GM18511 (cell line): ENCODE measurements around the gene NCAN.
"Not testable (repeated sequence)": the region's sequence is repeated elsewhere in the genome, so short reads cannot be mapped to it uniquely, and the experiment has no call there.

ENCODE experiments used
- ATAC-seq: cut with Tn5 transposase; IDR thresholded peaks from one replicate; pipeline ENCODE4 v1.9.1; 2021; ENCODE audit warnings: mild to moderate bottlenecking, moderate library complexity; ENCODE audit not compliant: unreplicated experiment

The NCAN gene

GRCh38 chr19:19211499-19212420, at the start of gene NCAN:
Gene NCAN, plus strand, starts transcription at chr19:19211958. Its CDS starts 4,996 bp downstream, at chr19:19216954.
- ATAC-seq: no peak

GRCh38 chr19:19162495-19162894, 49.3 kb upstream of the NCAN start:
- ATAC-seq: no peak

GRCh38 chr19:19165396-19165795, 46.4 kb upstream of the NCAN start:
- ATAC-seq: no peak

DNA sequence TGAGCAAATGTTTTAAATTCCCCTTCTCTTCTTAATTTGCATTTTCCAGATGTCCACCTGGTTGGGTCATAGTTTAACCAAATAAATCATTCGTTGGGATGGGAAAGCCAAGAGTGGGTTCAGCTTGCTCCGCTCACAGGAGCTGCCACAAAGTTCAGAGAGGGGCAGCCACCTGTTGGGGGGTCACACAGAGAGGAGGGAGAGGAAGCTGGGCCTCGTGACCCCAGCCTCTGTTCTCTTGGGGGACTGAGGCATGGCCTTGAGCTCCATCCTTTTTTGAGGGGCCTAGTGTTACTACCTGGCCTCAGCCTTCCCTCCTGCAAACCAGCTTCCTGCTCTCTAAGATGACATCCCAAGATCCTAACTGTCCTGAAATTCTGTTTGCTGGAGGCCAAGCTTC, 44.1 kb upstream of the NCAN start:
- no peak for ATAC-seq

DNA sequence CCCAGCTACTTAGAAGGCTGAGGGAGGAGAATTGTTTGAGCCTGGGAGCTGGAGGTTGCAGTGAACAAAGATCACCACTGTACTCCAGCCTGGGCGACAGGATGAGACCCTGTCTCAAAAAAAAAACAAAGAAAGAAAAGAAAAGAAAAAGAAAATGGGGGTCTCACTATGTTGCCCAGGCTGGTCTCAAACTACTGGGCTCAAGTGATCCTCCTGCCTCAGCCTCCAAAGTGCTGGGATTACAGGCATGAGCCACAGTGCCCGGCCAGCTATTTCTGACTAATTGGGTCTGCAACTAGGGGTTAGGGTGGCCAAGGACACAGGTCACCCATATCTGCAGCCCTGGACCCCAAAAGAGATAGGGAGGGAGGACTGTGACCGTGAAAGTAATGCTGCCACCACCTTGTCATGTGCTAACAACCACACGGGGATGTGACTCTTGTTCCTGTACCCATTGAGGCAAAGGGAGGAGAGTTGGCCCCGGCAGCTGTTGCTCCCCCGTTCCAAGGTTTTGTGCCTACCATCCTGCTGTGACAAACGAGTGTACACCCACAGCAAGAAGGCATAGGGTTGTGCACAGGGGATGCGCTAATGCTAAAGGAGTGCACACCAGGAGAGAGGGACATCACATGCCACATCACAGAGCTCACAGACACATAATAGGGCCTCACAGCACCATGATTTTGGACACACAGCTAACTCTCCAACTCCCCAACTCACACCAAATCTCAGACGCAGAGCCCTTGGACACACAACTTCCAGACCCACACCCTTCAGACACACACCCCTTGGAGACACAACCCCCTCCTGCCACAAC, 42.3 kb upstream of the NCAN start:
- ATAC-seq: peak; percentile 7

GRCh38 chr19:19170053-19170872, 41.5 kb upstream of the NCAN start, which contains the start of gene MEF2B:
Gene MEF2B, minus strand, starts transcription at chr19:19170263. Its CDS starts 19,528 bp downstream, at chr19:19150735.
- peak; percentile 91 for ATAC-seq

DNA sequence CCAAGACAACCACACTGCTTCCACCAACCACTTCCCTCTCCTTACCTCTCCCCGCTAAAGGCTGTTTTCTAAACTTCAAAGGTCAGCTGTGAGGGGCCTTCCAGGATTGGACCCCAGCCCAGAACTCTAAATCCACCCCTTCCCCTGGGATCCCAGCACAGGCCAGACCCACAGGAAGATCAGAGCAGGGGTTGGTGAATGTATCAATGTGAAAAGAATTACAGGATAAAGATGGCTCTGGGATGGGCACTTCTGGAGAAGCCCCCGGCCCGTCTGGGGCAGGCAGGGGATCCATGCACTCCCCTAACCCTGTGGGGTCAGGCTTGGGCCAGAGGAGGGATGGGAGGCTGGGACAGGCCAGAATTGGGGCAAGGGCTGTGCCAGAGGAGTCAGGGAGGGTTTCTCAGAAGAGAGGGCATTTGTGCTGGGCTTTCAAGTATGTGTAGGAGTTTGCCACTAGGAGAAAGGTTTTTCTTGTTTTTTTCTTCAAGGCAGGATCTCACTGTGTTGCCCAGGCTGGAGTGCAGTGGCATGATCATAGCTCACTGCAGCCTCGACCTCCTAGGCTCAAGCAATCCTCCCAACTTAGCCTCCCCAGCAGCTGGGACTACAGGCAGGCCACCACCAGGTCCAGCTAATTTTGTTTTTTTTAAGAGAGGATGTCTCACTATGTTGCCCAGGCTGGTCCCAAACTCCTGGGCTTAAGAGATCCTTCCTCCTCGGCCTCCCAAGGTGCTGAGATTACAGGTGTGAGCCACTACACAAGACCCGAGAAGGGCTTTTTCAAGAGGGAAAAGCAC, 40.7 kb upstream of the NCAN start:
- ATAC-seq: no peak

GRCh38 chr19:19171821-19172532, 39.8 kb upstream of the NCAN start:
- no peak for ATAC-seq

DNA sequence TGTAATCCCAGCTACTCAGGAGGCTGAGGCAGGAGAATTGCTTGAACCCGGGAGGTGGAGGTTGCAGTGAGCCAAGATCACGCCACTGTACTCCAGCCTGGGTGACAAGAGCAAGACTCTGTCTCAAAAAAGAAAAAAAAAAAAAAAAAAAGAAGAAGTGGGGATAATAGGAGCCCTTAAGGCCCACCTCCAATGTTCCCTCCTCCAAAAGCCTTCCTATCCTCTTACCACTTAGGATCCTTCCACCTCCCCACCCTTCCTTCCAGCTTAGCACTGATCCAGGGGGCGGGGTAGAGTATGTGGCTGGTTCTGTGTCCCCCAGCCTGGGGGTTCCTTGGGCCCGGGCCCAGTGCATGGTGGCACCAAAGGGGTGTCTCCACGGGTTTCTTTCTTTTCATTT, 38.5 kb upstream of the NCAN start:
- ATAC-seq: not testable (repeated sequence)

- no peak for ATAC-seq
Measured at GRCh38 chr19:19176950-19177349, 34.8 kb upstream of the NCAN start.

- no peak for ATAC-seq
Measured at GRCh38 chr19:19179548-19180441, 32.0 kb upstream of the NCAN start.

DNA sequence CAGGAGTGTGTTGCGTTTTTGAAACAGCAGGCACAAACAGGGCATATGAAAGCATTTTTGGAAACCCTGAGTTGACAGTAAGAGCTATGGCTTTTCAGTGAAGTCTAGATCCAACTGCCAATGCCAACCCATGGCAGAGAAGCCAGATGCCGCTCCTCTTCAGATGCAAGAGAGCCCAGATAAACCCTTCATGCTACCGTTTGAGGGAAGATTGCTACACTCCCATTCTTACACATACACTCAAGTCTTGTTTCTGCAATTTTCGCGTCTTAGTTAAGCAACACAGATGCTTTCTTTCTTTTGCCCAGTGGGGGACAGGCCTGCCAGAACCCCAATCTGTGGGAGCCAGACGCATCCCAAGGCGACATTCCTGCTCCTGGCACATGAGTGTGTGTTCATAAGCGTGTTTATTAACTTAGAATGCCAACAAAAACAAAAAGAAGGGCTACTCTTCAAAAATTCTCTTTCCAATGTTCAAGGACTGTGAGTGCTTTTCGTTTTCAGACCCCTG, 30.2 kb upstream of the NCAN start:
- ATAC-seq: no peak

- ATAC-seq: no peak
Measured at GRCh38 chr19:19185853-19186740, 25.7 kb upstream of the NCAN start.

DNA sequence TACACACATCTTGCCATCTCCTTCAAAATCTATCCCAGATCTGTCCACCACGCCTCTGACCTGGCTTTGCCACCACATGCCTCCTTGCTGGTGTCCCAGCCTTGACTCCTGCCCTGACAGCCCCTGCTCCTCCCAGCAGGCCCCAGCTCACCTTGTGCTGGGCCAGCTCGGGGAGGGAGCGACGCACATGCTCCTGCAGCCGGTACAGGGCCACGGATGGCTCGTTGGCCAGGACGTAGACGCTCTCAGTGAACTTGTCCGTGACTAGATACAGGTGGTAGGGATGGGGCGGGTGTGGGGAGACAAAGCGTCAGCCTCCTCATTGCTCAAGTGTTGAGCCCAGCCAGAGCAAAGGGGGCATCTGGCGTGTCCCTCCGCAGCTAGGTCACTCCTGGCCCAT, 25.0 kb upstream of the NCAN start:
- no peak for ATAC-seq

GRCh38 chr19:19191768-19192077, 20.0 kb upstream of the NCAN start:
- no peak for ATAC-seq

DNA sequence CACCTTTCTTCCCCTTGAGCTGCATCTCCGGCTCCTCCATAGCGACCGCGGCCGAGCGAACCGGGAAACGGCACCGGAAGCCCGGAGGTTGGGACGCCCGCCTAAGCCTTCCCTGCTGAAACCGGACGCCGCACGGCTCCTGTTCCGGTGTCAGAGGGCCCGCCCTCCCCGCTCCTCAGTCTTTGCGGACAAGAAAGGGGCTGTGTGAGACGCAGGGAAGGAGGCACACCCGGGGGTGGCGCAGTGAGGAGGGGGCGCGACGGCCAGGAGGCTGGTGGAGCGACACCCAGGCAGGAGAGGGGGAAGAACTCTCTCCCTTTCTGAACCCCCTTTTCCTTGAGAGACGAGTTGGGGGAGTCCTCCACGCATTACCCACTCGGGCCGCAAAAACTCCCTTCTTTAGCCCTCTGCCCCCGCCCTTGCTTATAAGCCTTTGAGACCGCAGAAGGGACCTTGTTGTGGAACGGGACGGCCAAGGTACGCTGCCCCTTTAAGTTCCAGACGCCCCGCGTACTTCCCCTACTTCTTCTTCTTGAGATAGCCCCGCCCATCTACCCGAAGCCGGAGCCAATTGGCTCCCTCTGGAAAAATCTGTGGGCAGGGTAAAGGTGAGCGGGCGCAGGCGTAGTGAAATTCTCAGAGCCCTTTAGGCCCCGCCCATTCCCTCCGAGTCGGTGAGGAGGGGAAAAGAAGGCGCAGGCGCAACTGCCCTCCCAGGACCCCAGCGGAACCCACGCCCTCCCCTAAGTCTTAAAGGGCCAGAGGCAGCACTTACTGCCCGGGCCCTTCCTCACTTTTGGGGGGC, 19.5 kb upstream of the NCAN start, which contains the start of the genes BORCS8 and RFXANK:
TSS of gene BORCS8 (minus strand) at position 75 of the 805 bp plus-strand sequence. CDS start at position 40, 35 bp downstream.
TSS of gene RFXANK (plus strand) at position 181 of the 805 bp plus-strand sequence. CDS start 1,689 bp downstream, outside the sequence.
- peak; percentile 92 for ATAC-seq
